ENCODE data around the gene CHID1. TPM values are rescaled to one million over a fixed set of nuclear protein-coding genes. Genes with fewer than 3 reads are reported as not detected.

CHID1 gene
- polyA plus RNA-seq (ENCODE audit: insufficient read length in 3 of 3), result 100 to 1,000 TPM in 2 of 3 donors, 10 to 100 TPM in 1; 100.0 to 125 (median 113) TPM
- long read RNA-seq, donor 1, transcript CHID1-201 (13 exons, 3,374 nt), result major isoform, 16 of 22 reads
- long read RNA-seq, donor 1, partial matches to known transcripts, result 0 of 22 reads
- long read RNA-seq, donor 1, other reads (novel, unspliced or antisense), result 0 of 22 reads
- long read RNA-seq, donor 2, transcript CHID1-201 (13 exons, 3,374 nt), result major isoform, 18 of 23 reads
- long read RNA-seq, donor 2, partial matches to known transcripts, result 0 of 23 reads
- long read RNA-seq, donor 2, other reads (novel, unspliced or antisense), result 0 of 23 reads
- long read RNA-seq, donor 3, transcript CHID1-203 (14 exons, 1,477 nt), result minor isoform, 7 of 76 reads
- long read RNA-seq, donor 3, transcript CHID1-206 (3 exons, 553 nt), result minor isoform, 7 of 76 reads
- long read RNA-seq, donor 3, transcript CHID1-201 (13 exons, 3,374 nt), result major isoform, 32 of 76 reads
- long read RNA-seq, donor 3, partial matches to known transcripts, result 28 of 76 reads
- long read RNA-seq, donor 3, other reads (novel, unspliced or antisense), result 0 of 76 reads
- long read RNA-seq, donor 4, transcript CHID1-201 (13 exons, 3,374 nt), result major isoform, 16 of 66 reads
- long read RNA-seq, donor 4, transcript CHID1-203 (14 exons, 1,477 nt), result minor isoform, 7 of 66 reads
- long read RNA-seq, donor 4, partial matches to known transcripts, result 39 of 66 reads
- long read RNA-seq, donor 4, other reads (novel, unspliced or antisense), result 0 of 66 reads
- long read RNA-seq, donor 5, result 0 reads
- long read RNA-seq, donor 6, transcript CHID1-201 (13 exons, 3,374 nt), result major isoform, 14 of 38 reads
- long read RNA-seq, donor 6, transcript CHID1-206 (3 exons, 553 nt), result minor isoform, 5 of 38 reads
- long read RNA-seq, donor 6, partial matches to known transcripts, result 16 of 38 reads
- long read RNA-seq, donor 6, other reads (novel, unspliced or antisense), result 0 of 38 reads
- long read RNA-seq, donor 7, transcript CHID1-206 (3 exons, 553 nt), result minor isoform, 5 of 38 reads
- long read RNA-seq, donor 7, transcript CHID1-201 (13 exons, 3,374 nt), result major isoform, 17 of 38 reads
- long read RNA-seq, donor 7, partial matches to known transcripts, result 13 of 38 reads
- long read RNA-seq, donor 7, other reads (novel, unspliced or antisense), result 0 of 38 reads
- long read RNA-seq, donor 8, transcript CHID1-201 (13 exons, 3,374 nt), result major isoform, 35 of 114 reads
- long read RNA-seq, donor 8, transcript CHID1-206 (3 exons, 553 nt), result minor isoform, 5 of 114 reads
- long read RNA-seq, donor 8, transcript CHID1-203 (14 exons, 1,477 nt), result minor isoform, 5 of 114 reads
- long read RNA-seq, donor 8, partial matches to known transcripts, result 67 of 114 reads
- long read RNA-seq, donor 8, other reads (novel, unspliced or antisense), result 0 of 114 reads
- long read RNA-seq, donor 9, transcript CHID1-203 (14 exons, 1,477 nt), result minor isoform, 5 of 49 reads
- long read RNA-seq, donor 9, transcript CHID1-201 (13 exons, 3,374 nt), result major isoform, 18 of 49 reads
- long read RNA-seq, donor 9, partial matches to known transcripts, result 21 of 49 reads
- long read RNA-seq, donor 9, other reads (novel, unspliced or antisense), result 0 of 49 reads
- long read RNA-seq, donor 10, transcript CHID1-201 (13 exons, 3,374 nt), result major isoform, 26 of 75 reads
- long read RNA-seq, donor 10, transcript CHID1-203 (14 exons, 1,477 nt), result minor isoform, 6 of 75 reads
- long read RNA-seq, donor 10, transcript CHID1-206 (3 exons, 553 nt), result minor isoform, 5 of 75 reads
- long read RNA-seq, donor 10, partial matches to known transcripts, result 37 of 75 reads
- long read RNA-seq, donor 10, other reads (novel, unspliced or antisense), result 0 of 75 reads
- long read RNA-seq, donor 11, transcript CHID1-201 (13 exons, 3,374 nt), result major isoform, 13 of 37 reads
- long read RNA-seq, donor 11, transcript CHID1-203 (14 exons, 1,477 nt), result minor isoform, 6 of 37 reads
- long read RNA-seq, donor 11, partial matches to known transcripts, result 15 of 37 reads
- long read RNA-seq, donor 11, other reads (novel, unspliced or antisense), result 0 of 37 reads
- long read RNA-seq, donor 12, transcript CHID1-201 (13 exons, 3,374 nt), result major isoform, 12 of 29 reads
- long read RNA-seq, donor 12, partial matches to known transcripts, result 9 of 29 reads
- long read RNA-seq, donor 12, other reads (novel, unspliced or antisense), result 0 of 29 reads
- long read RNA-seq, donor 13, result 0 reads
- long read RNA-seq, donor 14, transcript CHID1-201 (13 exons, 3,374 nt), result major isoform, 15 of 26 reads
- long read RNA-seq, donor 14, partial matches to known transcripts, result 6 of 26 reads
- long read RNA-seq, donor 14, other reads (novel, unspliced or antisense), result 0 of 26 reads
- long read RNA-seq, donor 15, transcript CHID1-201 (13 exons, 3,374 nt), result major isoform, 9 of 24 reads
- long read RNA-seq, donor 15, partial matches to known transcripts, result 12 of 24 reads
- long read RNA-seq, donor 15, other reads (novel, unspliced or antisense), result 0 of 24 reads
- long read RNA-seq, donor 16, transcript CHID1-201 (13 exons, 3,374 nt), result major isoform, 48 of 348 reads
- long read RNA-seq, donor 16, transcript CHID1-203 (14 exons, 1,477 nt), result minor isoform, 21 of 348 reads
- long read RNA-seq, donor 16, partial matches to known transcripts, result 251 of 348 reads
- long read RNA-seq, donor 16, other reads (novel, unspliced or antisense), result 21 of 348 reads

DNA sequence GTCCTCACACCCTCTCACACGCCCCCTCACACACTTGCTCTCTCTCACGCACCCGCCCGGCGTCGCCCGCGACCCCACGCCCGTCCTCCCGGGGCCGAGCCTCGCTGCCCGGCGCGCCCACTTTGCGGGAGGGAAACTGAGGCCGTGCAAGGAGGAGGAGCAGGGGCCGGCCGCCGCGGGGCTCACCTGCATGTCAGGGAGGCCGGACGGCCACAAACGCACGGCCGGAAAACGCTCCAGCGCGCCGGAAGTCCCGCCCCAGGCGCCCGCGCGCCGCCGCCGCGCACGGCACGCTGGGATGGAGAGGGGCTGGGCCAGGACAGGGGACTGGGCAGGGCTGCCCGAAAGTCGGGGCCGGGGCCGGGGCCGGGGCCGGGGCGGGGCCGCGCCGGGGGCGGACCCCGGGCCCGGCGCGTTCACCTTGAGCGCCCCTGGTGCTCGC lies at the start of gene CHID1:
Gene CHID1 (minus strand): TSS at position 222 of the 442 bp plus-strand sequence. CDS start 5,994 bp downstream, outside the sequence.
- peak in 9 of 11 donors; percentile 56 to 88 (median 80) for DNase-seq (ENCODE audit: extremely low read depth in 1 of 11, low read depth in 9 of 11, low spot score in 4 of 11)

DNA sequence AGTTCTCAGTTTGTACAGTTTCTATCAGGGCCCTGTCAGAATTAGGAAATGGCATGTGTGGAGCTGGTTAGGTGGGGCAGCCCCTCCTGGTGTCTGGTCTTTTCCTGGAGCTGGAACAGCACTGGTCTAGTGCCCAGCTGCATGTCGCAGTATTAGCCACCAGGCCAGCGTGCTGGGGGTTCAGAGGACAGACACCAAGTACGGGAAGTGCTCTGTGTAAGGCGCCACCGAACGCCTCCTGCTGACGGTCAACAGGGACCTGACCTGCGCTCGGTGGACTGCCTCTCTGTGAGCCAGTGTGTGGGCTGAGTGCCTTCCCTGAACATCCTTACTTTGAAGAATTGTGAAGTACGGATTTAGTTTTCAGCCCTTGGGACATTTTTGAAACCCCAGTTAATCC lies 49.0 kb upstream of the CHID1 start:
- DNase-seq (ENCODE audit: extremely low read depth in 1 of 11, low read depth in 9 of 11, low spot score in 4 of 11), result no peak

DNA sequence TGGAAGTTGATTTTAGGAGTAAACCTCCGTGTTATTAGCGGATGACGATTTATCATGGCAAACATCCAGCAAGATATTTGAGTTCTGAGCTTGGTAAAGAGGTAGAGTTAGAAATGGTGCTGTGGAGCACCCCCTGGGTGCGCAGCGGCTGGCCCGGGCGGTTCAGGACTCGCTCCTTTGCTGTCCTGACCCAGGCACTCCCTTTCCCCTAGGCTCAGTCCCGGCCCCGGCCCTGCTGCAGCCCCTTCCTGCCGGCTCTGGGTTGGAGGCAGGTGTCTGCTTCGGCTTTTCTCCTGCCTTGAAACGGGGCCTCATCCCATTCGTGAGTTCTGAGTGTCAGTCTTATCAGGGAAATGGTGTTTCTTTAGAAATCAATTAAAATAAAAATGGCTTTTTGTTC lies 48.4 kb upstream of the CHID1 start:
- no peak for DNase-seq (ENCODE audit: extremely low read depth in 1 of 11, low read depth in 9 of 11, low spot score in 4 of 11)

DNA sequence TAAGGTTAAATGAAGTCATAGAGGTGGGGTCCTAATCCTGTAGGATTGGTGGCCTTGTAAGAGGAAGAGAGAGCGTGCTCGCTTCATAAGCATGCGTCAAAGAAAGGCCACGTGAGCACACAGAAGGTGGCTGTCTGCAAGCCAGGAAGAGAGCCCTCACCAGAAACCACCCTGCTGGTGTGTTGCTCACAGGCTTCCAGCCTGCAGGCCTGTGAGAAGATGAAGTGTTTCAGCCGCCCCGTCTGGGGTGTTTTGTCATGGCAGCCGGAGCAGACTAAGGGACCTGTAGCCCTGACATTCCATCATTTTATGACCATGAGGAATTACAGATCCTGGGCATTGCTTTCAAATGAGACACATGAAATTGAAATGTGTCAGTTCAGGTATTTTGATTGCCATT lies 47.5 kb upstream of the CHID1 start:
- DNase-seq (ENCODE audit: extremely low read depth in 1 of 11, low read depth in 9 of 11, low spot score in 4 of 11), result no peak

DNA sequence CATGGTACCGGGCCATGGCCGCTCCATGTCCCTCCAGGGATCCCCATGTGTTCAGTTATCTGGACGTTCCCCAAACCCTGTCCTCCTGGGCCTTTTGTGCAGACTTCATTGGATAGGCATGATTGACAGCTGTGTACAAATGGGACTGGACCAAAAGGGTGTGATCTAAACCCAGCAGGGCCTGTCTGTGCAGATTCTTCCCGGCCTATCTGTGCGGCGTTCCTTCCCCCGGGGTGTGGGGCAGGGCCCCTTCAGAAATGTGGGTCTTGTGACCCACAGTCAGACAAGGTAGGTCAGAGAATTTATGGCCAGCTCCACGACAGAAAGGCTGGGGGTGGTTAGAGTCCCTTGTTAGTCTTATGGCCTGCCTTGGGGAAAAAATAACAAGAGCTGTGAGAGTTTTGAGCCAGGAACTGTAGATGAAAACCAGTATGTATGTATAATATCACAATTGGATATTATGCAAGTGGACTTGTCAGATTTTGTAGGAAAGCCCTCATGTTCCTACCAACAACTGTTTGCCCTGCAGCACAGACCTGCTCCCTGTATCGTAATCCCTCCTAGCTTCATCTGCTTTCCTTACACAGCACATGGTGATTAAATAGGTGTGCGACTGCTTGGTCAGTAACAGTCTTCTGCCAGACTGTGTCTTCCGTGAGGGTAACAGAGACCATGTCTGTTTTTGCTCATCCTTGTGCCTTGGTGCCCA lies 46.8 kb upstream of the CHID1 start:
- no peak for DNase-seq (ENCODE audit: extremely low read depth in 1 of 11, low read depth in 9 of 11, low spot score in 4 of 11)

DNA sequence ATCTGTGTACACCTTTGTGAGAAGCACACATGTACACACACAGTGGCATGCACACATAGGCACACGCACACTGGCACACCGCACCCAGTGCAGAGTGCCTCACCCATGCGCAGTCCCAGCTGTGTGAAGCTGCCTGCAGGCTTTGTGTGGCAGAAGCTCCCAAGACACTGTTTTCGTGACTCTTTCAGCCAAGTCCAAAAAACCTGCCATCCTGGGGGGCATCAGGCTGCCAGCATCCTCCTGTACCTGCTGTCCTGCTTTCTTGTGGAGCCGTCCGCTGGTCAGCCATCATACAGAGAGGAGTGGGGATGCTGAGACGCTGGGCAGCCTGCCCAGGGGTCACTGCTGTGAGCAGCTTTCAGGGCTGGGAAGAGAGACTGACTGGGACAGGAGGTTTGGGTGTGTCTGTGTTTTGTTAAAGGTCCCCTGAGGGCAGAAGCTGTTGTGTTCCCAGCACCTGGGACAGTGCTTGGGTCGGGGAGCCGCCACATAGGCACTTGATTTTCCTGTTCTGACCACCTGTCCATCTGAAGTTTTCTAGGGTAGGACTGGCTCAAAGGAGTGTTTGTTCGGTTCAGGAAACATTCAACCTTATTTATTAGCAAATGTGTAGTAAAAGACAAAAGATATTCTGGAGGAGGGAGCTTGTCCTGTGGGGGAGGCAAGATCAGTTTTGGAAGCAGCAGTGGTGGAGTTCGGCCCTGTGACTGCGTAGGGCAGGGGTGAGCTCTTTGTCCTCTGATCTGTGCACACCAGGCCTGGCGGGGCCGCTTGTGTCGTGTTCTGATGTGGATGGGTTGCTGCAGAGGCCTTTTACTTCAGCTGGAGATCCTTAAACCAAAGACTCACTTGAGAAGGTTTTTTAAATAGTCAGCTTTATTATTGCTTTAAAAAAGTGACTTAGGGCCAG lies 44.8 kb upstream of the CHID1 start:
- DNase-seq (ENCODE audit: extremely low read depth in 1 of 11, low read depth in 9 of 11, low spot score in 4 of 11), result no peak

DNA sequence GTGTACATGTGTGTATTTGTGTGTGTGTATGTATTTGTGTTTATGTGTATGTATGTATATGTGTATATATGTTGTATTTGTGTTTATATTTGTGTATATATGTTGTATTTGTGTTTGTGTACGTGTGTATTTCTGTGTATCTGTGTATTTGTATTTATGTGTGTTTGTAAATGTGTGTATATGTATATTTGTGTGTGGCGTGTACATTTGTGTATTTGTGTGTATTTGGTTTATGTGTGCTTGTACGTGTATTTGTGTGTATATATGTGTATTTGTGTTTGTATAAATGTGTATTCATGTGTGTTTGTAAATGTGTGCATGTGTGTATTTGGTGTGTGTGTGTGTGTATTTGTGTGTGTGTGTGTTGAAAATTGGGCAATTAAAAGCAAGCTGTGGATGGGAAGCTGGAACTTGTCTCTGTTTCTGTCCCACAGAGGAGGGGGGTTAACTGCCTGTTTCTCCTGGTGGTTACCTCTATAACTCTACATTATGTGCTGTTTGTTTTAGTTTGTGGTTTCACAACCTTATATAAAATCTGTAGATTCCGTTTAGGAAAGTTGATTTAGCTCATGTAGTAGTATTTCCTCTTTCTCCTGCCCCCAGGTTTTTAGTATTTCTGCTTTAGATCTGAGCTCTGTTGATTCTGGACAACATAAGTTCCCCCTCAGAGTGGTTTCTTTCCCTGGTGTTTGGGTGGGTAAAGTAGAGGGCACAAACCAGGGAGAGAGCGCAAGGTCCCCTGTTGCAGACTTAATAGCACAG lies 44.0 kb upstream of the CHID1 start:
- DNase-seq (ENCODE audit: extremely low read depth in 1 of 11, low read depth in 9 of 11, low spot score in 4 of 11), result no peak

DNA sequence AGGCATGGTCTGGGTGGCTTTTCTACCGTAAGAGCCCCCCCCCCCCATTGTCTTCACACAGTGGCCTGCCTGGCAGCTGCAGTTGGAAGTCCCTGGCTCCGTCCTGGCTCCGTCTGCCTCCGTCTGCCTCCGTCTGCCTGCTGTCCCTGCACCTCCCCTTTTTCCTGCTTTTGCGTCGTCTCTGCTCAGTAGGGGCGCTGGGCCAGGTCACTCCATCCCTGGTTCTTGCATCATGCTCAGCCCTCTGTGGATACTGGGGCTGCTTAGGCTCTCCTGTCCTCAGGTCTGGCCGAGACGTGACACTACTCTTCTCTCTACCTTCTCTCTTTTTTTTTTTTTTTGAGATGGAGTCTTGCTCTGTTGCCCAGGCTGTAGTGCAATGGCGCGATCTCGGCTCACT lies 42.9 kb upstream of the CHID1 start:
- DNase-seq (ENCODE audit: extremely low read depth in 1 of 11, low read depth in 9 of 11, low spot score in 4 of 11), result no peak

DNA sequence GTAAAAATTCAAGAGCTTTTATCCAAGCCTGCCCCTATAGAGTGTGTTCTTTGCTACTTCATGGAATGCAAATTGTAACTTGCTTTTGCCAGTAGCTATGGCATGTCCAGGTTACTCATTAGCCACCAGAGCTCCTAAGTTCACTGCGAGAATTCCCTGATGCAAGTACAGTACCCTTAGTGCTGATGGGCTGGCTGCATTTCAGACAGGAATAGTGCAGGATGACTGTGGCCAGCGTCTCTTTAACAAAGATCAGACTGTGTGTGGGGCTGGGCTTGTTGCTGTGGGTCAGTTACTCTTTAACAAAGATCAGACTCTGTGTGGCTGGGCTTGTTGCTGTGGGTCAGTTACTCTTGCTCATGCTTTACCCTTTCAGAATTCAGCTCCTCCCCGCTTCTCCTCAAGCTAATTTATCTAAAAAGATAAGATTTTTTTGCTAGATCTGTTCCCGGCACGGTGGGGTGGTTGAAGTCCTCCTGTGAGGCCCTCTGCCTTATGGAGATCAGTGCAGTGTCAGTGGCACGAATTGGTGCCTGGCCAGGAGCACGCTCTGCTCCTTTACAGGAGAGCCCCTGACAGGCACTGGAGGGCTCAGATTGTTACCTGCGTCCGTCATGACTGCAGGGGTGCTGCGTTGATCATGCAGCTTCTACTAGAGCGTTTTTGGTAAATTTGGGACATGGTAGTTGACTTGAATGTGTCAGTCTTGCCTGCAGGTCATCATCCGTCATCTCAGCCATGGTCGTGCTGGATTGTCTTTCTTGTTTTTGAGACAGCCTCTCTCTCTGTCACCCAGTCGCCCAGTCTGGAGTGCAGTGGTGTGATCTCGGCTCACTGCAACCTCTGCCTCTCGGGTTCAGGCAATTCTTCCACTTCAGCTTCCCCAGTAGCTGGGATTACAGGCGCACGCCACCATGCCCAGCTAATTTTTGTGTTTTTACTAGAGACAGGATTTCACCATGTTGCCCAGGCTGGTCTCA lies 42.1 kb upstream of the CHID1 start:
- peak in 8 of 11 donors; percentile 52 to 89 (median 76) for DNase-seq (ENCODE audit: extremely low read depth in 1 of 11, low read depth in 9 of 11, low spot score in 4 of 11)

DNA sequence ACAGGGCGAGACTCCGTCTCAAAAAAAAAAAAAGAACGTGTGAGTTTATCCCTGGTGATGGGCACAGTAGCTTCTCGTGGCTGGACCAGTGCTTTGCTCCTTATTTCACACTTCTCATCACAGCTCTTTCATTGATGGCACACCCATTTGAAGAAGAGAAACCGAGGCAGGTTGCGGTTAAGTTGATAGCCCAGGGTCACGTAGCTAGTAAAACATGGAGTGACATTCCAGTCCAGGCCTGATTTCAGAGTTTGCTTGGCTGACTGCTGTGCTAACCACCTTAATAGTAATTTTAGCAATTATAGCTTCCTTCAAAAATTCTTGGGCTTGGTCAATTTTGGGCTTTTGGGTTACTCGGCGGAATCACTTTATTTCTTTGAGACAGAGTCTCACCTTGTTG lies 40.9 kb upstream of the CHID1 start:
- no peak for DNase-seq (ENCODE audit: extremely low read depth in 1 of 11, low read depth in 9 of 11, low spot score in 4 of 11)

DNA sequence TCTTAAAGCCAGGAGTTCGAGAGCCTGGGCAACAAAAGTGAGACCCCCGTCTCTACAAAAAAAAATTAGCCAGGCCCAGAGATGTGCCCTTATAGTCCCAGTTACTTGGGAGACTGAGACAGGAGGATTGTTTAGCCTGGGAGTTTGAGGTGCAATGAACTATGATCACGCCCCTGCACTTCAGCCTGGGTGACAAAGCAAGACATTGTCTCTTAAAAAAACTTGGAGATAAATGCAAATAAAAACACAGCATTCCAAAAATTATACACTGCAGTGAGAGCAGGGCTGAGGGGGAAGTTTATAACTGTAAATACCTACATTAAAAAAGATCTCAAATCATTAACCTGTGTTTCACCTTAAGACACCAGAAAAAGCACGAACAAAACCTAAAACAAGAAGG lies 37.1 kb upstream of the CHID1 start:
- no peak for DNase-seq (ENCODE audit: extremely low read depth in 1 of 11, low read depth in 9 of 11, low spot score in 4 of 11)

DNA sequence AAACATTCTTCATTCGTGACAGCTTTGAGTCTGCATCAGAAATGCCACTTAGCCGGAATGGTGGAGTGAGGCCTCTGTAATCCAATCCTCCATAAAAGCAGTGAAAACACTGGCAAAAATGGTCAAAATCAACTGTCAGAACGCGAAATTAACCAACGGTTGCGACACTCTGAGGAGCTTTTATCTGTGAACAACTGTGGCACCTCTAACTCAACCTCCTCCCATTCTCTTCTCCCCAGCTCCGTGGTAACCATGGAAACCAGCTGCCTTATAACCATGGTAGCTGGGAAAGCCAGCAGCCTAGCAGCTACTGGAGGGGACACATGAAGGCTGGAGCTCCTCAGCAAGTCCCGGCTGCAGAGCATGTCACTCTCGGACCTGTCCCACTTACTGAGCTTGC lies 35.4 kb upstream of the CHID1 start:
- DNase-seq (ENCODE audit: extremely low read depth in 1 of 11, low read depth in 9 of 11, low spot score in 4 of 11), result peak in 1 of 11 donors; percentile 44
